NCI-H128 (cell line): ENCODE data around the gene LGALS9C.
"Not testable (repeated sequence)": the region's sequence is repeated elsewhere in the genome, so short reads cannot be mapped to it uniquely, and the experiment has no call there.

ENCODE experiments used
- DNase-seq: peaks from one replicate; lab custom pipeline; 2025; ENCODE audit not compliant: unreplicated experiment; lab: John Stamatoyannopoulos, UW

LGALS9C gene

DNA sequence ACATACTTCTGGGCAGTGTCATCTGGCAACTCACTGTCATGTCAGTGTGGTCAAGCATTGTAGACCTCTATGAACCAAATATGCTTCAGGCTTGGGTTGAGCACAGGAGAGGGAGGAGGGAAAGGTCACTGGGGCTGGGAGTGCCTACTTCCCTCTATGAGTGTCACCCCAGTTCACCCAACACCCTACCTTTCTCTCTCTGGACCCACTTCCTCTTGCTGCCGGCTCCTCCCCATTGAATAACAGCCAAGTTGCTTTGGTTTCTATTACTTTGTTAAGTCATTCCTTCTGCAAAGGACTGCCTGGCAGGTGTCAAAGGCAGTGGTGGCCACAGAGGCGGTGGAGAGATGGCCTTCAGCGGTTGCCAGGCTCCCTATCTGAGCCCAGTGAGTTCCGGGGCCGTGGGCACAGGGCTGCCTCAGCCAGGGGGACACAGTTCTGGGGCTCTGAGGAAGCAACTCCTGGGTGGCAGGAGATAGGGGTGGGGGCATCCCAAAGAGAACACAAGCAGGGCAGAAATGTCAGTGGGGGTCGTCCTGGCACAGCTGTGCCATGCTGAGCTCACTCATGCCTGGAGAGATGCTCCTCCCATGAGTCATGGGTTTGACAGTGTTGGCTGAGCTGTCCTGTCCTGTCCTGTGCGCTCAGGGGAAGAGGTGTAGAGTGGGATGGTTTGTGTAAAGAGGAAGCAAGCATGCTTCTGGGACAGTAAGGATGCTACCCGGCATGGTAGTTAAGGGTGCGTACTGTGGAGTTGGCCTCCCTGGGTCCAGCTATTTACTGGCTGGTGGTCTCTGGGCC is at the start of gene LGALS9C:
Gene LGALS9C, plus strand, starts transcription at position 282 of the 801 bp plus-strand sequence. Its CDS starts 66 bp downstream, at position 348.
- not testable (repeated sequence) for DNase-seq

DNA sequence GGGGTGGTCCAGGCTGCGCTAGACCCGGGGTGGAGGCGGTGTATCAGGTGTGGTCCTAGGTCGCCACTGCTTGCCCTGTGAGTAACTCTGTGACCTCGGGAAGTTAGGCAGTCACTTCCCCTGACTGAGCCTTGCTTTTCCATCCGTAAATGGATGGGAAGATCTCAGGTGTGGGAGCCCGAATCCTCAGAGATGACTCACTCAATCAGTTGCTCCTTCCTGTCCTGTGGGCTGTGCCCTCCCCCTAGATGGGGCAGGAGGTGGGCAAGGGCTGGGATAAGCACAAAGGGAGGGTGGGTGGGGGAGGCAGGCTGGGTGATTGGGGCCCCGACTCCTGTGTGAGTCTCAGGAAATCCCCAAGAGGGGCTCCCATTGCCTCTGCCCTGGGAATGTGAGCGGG is 44.4 kb upstream of the LGALS9C start:
- not testable (repeated sequence) for DNase-seq

DNA sequence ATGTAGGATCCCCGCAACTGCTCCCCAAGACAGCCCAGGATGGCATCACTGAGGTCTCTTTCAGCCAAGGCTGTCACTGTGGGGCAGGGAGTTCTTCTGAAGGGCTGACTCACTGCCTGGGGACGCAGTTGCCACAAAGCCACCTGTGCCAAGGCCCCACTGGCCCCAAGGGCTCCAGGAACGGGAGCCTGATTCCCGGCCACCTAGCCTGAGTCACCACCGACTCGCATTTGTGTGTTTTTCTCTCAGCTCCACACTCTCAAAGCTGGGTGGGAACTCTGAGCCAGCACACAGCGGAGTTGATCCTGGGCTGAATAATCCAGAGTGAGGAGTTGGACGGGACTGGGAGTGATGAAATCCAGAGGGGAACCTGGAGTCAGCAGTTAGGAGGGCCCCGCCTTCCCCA is 37.1 kb upstream of the LGALS9C start:
- not testable (repeated sequence) for DNase-seq

DNA sequence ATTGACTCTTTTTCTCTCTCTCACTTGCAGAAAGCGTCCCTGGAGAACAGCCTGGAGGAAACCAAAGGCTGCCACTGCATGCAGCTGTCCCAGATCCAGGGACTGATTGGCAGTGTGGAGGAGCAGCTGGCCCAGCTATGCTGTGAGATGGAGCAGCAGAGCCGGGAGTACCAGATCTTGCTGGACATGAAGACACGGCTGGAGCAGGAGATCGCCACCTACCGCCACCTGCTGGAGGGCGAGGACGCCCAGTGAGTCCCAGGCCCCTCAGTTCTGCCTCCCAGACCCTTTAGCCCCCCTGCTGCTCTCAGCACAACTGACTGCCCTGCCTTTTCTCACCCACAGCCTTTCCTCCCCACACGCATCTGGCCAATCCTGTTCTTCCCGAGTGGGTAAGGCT is 34.5 kb upstream of the LGALS9C start:
- not testable (repeated sequence) for DNase-seq

DNA sequence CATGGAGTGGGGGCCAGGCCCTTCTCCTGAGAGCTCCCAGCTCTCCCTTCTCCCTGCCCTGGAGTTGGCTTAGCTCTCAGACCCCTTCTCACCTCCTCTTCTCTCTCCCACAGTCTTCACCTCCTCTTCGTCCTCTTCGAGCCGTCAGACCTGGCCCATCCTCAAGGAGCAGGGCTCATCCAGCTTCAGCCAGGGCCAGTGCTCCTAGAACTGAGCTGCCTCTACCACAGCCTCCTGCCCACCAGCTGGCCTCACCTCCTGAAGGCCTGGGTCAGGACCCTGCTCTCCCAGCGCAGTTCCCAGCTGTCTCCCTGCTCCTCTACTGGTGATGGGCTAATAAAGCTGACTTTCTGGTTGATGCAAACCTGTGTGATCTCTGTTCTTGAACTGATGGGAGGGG is 34.1 kb upstream of the LGALS9C start:
- DNase-seq: not testable (repeated sequence)

DNA sequence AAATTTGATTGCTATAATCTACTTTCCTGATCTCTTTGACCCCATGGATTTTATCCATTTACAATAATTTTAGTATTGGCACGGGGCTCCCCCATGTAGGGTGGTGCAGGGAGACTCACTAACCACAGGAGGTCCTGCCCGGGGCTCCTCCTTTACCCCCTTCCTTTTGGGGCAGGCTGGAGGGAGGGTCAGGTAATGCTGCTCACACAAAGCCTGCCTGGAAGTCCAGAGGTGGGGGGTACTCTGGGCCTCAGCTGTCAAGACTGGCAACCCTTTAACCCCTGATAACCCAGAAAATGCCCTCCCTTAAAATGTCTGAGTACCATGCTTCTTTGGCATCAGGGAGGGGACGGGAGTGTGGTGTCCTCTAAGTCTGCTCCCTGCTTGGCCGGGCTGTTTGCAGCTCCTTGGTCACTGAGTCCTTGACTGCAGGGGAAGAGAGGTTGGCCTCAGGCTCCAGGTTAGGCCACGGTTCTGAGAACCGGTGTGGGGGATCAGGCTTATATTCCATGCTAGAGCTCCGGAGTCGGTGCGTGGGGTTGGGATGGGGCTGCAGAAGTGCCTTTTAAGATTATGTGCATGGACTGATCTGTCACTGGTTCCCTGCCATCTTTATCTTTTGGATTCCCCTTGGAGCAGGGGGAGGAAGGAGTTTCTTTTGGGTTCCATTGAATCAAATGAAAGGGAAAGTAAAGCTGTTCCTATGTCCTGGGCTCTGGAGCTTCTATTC is 28.9 kb upstream of the LGALS9C start:
- not testable (repeated sequence) for DNase-seq

DNA sequence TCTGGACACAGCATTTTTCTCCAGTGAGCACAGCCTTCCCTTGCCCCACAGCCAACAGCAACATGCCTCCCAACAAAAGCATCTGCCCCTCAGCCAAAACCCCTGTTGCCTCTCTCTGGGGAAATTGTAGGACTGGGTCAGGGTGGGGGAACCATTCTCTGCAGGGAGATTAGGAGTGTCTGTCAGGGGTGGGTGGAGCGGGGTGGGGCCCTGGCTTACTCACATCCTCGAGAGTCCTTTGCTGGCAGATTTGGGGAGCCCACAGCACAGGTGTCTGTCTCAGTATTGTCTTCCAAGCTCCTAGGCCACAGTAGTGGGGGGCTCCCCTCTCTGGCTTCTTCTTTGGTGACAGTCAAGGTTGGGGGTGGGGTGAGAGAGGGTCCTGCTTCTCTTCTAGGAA is 28.3 kb upstream of the LGALS9C start:
- DNase-seq: not testable (repeated sequence)

- DNase-seq: not testable (repeated sequence)
Measured at GRCh38 chr17:18449833-18450232, 26.8 kb upstream of the LGALS9C start.

- not testable (repeated sequence) for DNase-seq
Measured at GRCh38 chr17:18450998-18451397, 25.6 kb upstream of the LGALS9C start.

DNA sequence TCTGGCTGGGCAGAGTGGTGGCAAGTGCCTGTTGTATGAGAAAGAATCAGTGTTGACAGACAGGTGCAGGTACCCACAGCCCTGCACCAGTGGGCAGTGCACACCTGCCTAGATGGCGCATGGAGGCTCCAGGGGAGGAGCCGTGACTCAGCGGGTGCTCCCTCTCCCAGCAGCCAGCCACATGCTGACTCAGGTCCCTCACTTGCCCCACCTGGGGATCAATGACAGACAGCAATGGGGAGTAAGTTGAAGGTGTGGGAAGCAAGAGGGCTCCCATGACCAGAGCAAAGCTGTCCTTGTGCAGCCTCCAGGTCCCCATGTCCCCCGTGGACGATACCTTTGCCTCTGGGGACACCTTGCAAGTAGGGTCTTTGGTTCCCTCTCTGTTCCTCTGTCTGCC is 24.6 kb upstream of the LGALS9C start:
- not testable (repeated sequence) for DNase-seq

DNA sequence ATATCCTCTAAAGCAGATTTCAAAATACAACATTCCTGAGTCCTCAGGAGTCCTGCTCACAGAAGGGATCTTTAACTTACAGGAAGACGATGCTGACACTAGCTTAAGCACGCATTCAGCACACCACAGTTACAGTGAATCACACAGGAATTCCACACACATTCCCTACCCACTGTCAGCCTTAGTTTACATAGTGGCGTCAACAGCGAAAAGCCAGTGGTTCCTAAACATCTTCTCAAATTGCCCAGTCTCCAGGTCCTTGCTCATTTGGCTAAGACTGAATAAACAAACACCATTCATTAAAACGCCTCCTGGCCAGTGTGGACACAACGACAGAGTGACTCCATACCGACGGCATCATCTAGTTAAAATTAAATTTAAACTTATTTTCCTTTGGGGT is 17.6 kb upstream of the LGALS9C start:
- DNase-seq: not testable (repeated sequence)

- DNase-seq: not testable (repeated sequence)
Measured at GRCh38 chr17:18463831-18464502, 12.6 kb upstream of the LGALS9C start.

GRCh38 chr17:18466250-18466983 is 10.2 kb upstream of the LGALS9C start:
- DNase-seq: not testable (repeated sequence)

DNA sequence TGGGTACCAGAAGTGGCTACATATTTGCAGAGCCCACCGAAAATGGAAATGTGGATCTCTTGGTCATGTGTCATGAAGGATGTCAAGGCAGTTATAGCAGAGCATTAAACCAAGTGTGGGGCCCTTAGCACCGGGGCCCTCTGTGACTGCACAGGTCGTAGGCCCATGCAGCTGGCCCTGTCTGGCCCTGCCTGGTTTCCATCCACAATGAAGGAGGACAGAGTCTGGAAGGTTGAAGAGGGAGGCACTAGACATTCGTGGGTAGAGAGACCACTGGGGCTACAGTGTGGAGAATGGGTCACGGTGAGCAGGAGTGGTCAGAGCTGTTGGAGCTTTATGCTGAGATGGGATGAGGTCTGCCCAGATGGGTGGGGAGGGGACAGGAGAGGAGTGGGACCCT is 9.6 kb upstream of the LGALS9C start:
- not testable (repeated sequence) for DNase-seq

DNA sequence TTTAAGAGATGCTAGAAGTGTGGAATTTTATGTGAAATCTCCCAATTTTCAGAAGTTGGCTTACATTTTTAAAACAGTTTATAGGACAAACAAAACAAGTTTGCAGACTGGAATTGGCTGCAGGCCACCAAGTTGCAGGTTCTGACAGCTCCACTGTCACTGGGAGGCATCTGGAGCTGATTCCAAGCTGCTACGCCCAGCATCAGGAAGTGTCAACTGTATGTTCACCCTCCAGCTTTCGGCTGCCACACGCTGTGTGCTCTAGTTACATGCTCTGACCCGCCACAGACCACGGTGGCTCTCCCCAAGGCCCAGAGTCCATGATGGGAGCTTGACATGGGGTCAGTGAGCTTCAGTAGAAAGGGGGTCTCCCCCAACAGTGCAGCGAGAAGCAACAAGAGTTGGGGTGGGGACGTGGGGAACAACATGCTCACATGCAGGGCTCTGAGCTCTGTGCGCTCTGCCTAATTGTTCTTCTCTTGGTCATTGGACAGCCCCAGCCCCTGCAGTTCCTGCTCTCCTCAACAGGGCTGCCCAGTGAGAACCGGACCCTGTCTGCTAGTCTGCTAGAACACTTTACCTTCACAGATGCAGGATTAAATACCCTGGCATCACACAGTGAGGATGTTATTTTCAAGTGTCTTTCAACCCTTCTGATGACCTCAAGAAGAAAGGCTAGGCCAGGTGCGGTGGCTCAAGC is 8.0 kb upstream of the LGALS9C start:
- DNase-seq: not testable (repeated sequence)

- not testable (repeated sequence) for DNase-seq
Measured at GRCh38 chr17:18469837-18470236, 6.8 kb upstream of the LGALS9C start.

- not testable (repeated sequence) for DNase-seq
Measured at GRCh38 chr17:18470345-18470930, 6.2 kb upstream of the LGALS9C start.

DNA sequence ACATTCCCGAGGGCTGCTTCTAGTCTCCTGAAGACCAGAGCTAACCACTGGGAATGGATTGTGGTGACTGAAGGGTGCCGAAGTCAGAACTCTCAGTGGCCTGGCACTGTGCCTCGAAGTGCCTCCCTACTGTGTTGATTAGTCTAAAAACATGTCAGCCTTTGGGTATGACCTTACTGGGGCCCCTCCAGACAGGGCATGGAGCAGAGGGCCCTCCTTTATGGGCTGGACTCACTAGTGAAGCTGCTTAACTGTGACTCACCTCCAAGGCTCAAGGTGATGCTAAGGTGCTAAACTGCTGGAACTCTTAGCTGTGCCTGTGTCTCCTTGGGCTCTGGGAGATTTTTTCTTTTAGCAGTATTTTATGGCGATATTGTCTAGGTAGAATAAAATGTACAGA is 2.6 kb upstream of the LGALS9C start:
- not testable (repeated sequence) for DNase-seq

DNA sequence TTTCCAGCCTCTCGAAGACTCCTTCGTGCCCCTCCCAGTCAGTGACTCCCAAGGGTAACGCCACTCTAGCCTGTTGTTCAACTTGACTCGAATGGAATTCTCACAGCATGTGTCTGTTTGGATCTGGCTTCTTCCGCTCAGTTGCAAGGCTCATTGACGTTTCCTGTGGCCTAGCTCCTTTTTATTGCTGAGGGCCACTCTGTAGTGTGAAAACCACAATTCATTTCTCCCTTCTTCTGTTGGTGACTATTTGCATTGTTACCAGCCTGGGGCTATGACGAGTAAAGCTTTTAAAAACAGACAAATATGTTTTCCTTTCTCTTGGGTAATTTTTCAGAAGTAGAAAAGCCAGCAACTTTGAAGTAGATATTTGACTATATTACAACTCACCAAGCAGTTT is 1.8 kb upstream of the LGALS9C start:
- DNase-seq: not testable (repeated sequence)

GRCh38 chr17:18477367-18477766 is 778 bp downstream of the LGALS9C start:
- DNase-seq: not testable (repeated sequence)
